HepG2 (cell line): ENCODE results near the gene GLT1D1. TPM values are rescaled to one million over a fixed set of nuclear protein-coding genes. Genes with fewer than 3 reads are reported as not detected.
A peak's percentile ranks its signal among the peaks of the same experiment; 100 is the strongest.

Source experiments
- FIP1L1 ChIP-seq: fragments of 200-400 bp; formaldehyde crosslinking; IDR thresholded peaks from 2 replicates; pipeline ENCODE4 v1.6.1; 2018; ENCODE audit warnings: low read depth, mild to moderate bottlenecking, low read length, moderate library complexity, borderline replicate concordance; ENCODE audit not compliant: insufficient read depth
- FOSL1 ChIP-seq: sonication (generic); formaldehyde crosslinking; IDR thresholded peaks from 2 replicates; pipeline ENCODE4 v1.9.0; 2021; ENCODE audit warnings: missing genetic modification reagents, borderline replicate concordance
- GZF1 ChIP-seq: sonication (generic); formaldehyde crosslinking; IDR thresholded peaks from 2 replicates; pipeline ENCODE4 v1.5.1; 2020; ENCODE audit warnings: mild to moderate bottlenecking, missing genetic modification reagents
- KDM3A ChIP-seq: IDR thresholded peaks from 2 replicates; pipeline ENCODE4 v1.6.1; 2018; ENCODE audit warnings: low read depth, missing compliant biosample characterization
- MBNL3 ChIP-seq: fragments of 250-450 bp; sonication (Bioruptor Pico); conservative IDR thresholded peaks from 2 replicates; pipeline ENCODE4 v1.8.0; 2022; ENCODE audit warnings: mild to moderate bottlenecking, inconsistent platforms
- NCOA5 ChIP-seq: sonication (generic); formaldehyde crosslinking; IDR thresholded peaks from 2 replicates; pipeline ENCODE4 v1.4.0; 2020; ENCODE audit warnings: missing genetic modification reagents
- NR2C2 ChIP-seq: sonication (generic); formaldehyde crosslinking; IDR thresholded peaks from 2 replicates; pipeline ENCODE4 v1.4.0; 2020; ENCODE audit warnings: missing genetic modification reagents, mild to moderate bottlenecking, moderate library complexity, borderline replicate concordance
- PRMT3 ChIP-seq: sonication (generic); formaldehyde crosslinking; IDR thresholded peaks from 2 replicates; pipeline ENCODE4 v1.8.1; 2022; ENCODE audit warnings: low read depth, mild to moderate bottlenecking, moderate library complexity, missing genetic modification reagents, borderline replicate concordance
- SMAD9 ChIP-seq: sonication (generic); formaldehyde crosslinking; IDR thresholded peaks from 2 replicates; pipeline ENCODE4 v1.5.1; 2020; ENCODE audit warnings: mild to moderate bottlenecking, missing genetic modification reagents
- ZFP41 ChIP-seq: sonication (generic); formaldehyde crosslinking; IDR thresholded peaks from 2 replicates; pipeline ENCODE4 v1.4.0; 2020; ENCODE audit warnings: mild to moderate bottlenecking, missing genetic modification reagents, borderline replicate concordance
- ZMYM2 ChIP-seq: sonication (generic); formaldehyde crosslinking; IDR thresholded peaks from 2 replicates; pipeline ENCODE4 v1.8.0; 2022; ENCODE audit warnings: mild to moderate bottlenecking, missing genetic modification reagents
- ZNF160 ChIP-seq: sonication (generic); formaldehyde crosslinking; IDR thresholded peaks from 2 replicates; pipeline ENCODE4 v1.8.0; 2022; ENCODE audit warnings: mild to moderate bottlenecking, inconsistent platforms, missing genetic modification reagents
- ZNF20 ChIP-seq: sonication (generic); formaldehyde crosslinking; IDR thresholded peaks from 2 replicates; pipeline ENCODE4 v1.4.0; 2020; ENCODE audit warnings: mild to moderate bottlenecking, moderate library complexity, missing genetic modification reagents
- ZNF274 ChIP-seq: sonication (generic); formaldehyde crosslinking; IDR thresholded peaks from 2 replicates; pipeline ENCODE4 v1.5.1; 2020; ENCODE audit warnings: mild to moderate bottlenecking, missing genetic modification reagents
- ZNF335 ChIP-seq: sonication (generic); formaldehyde crosslinking; IDR thresholded peaks from 2 replicates; pipeline ENCODE4 v1.4.0; 2020; ENCODE audit warnings: missing genetic modification reagents
- ZNF367 ChIP-seq: sonication (generic); formaldehyde crosslinking; IDR thresholded peaks from 2 replicates; pipeline ENCODE4 v1.4.0; 2020; ENCODE audit warnings: missing genetic modification reagents, borderline replicate concordance
- ZNF567 ChIP-seq: sonication (generic); formaldehyde crosslinking; IDR thresholded peaks from 2 replicates; pipeline ENCODE4 v1.8.1; 2023; ENCODE audit warnings: mild to moderate bottlenecking, missing genetic modification reagents, borderline replicate concordance
- ZNF703 ChIP-seq: sonication (generic); formaldehyde crosslinking; IDR thresholded peaks from 2 replicates; pipeline ENCODE4 v1.5.1; 2020; ENCODE audit warnings: missing genetic modification reagents, mild to moderate bottlenecking, moderate library complexity, borderline replicate concordance
- ZNF746 ChIP-seq: sonication (generic); formaldehyde crosslinking; IDR thresholded peaks from 2 replicates; pipeline ENCODE4 v1.8.0; 2022; ENCODE audit warnings: mild to moderate bottlenecking, missing genetic modification reagents
- polyA plus RNA-seq, 8 experiments: library from polyadenylated mRNA; depleted of rRNA in 3 of 8; stranded (reverse) in 7 of 8; unstranded in 1 of 8; fragments of >200 nt; fragmentation: Illumina TruSeq in 4 of 8; extraction: Trizol in 4 of 8; gene quantifications; 2 replicates each; pipeline versions ENCODE4 v1.2.1 to v1.2.3, GENCODE V29; 2011 to 2016; ENCODE audit warnings: low read depth in 4 of 8, missing spikeins in 1 of 8, mixed read lengths in 1 of 8; ENCODE audit not compliant: insufficient read depth in 1 of 8
- total RNA-seq, 5 experiments: library from RNA; depleted of rRNA; stranded (reverse); fragments of >200 nt; fragmentation: Illumina TruSeq; extraction: Trizol; gene quantifications; 2 replicates each; pipeline ENCODE4 v1.2.3, GENCODE V29; 2016; ENCODE audit warnings: low read depth in 1 of 5
- TF ChIP-seq, protein P1 (sequence below): IDR thresholded peaks from 2 replicates; pipeline ENCODE4 v1.6.1; 2016; ENCODE audit warnings: missing compliant biosample characterization, missing genetic modification reagents, borderline replicate concordance
- TF ChIP-seq, protein P2 (sequence below): sonication (generic); formaldehyde crosslinking; IDR thresholded peaks from 2 replicates; pipeline ENCODE4 v1.4.0; 2020; ENCODE audit warnings: missing genetic modification reagents
- TF ChIP-seq, protein P3 (sequence below): sonication (generic); formaldehyde crosslinking; IDR thresholded peaks from 2 replicates; pipeline ENCODE4 v1.4.0; 2020; ENCODE audit warnings: missing genetic modification reagents
- TF ChIP-seq, protein P4 (sequence below): sonication (generic); formaldehyde crosslinking; IDR thresholded peaks from 2 replicates; pipeline ENCODE4 v1.8.0; 2022; ENCODE audit warnings: missing genetic modification reagents, low read depth, mild to moderate bottlenecking, borderline replicate concordance
- TF ChIP-seq, protein P5 (sequence below): sonication (generic); formaldehyde crosslinking; IDR thresholded peaks from 2 replicates; pipeline ENCODE4 v1.4.0; 2020; ENCODE audit warnings: mild to moderate bottlenecking, missing genetic modification reagents
- TF ChIP-seq, protein P6 (sequence below): sonication (generic); formaldehyde crosslinking; conservative IDR thresholded peaks from 2 replicates; pipeline ENCODE4 v1.8.1; 2023; ENCODE audit warnings: missing genetic modification reagents

GLT1D1 gene
- total and polyA plus RNA-seq, 2 of the 13 experiments (the other 11 are each of a cell fraction or from before 2014, with no cell fraction given): 0.09 to 0.17 TPM

DNA sequence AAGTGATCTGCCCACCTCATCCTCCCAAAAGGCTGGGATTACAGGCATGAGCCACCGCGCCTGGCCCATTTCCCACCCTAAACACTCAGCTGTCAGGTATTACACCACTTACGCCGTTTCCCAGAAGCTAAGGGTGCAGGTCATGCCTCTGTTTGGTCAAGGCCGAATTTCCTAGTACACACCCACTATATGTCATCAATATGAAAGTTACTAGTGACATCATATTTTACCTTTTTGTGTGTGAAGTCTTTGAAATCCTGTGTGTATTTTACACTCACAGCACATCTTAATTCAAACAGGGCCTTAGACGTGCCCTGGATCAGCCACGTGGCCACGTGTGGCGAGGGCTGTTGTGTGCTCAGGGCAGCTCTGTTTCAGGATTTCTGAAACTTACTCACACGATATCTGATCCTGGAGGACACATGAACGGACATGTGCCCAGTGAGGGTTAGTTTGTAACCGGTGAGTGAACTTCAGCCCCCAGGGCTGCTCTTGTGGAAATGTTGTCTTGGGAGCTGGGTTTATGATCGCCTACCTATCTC lies 51.8 kb downstream of the GLT1D1 start (continued):
- TF ChIP-seq, protein P1, sequence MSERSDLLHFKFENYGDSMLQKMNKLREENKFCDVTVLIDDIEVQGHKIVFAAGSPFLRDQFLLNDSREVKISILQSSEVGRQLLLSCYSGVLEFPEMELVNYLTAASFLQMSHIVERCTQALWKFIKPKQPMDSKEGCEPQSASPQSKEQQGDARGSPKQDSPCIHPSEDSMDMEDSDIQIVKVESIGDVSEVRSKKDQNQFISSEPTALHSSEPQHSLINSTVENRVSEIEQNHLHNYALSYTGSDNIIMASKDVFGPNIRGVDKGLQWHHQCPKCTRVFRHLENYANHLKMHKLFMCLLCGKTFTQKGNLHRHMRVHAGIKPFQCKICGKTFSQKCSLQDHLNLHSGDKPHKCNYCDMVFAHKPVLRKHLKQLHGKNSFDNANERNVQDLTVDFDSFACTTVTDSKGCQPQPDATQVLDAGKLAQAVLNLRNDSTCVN (CRISPR knock-in tag): no peak; the same call in 1 of the 2 replicates
- TF ChIP-seq, protein P2, sequence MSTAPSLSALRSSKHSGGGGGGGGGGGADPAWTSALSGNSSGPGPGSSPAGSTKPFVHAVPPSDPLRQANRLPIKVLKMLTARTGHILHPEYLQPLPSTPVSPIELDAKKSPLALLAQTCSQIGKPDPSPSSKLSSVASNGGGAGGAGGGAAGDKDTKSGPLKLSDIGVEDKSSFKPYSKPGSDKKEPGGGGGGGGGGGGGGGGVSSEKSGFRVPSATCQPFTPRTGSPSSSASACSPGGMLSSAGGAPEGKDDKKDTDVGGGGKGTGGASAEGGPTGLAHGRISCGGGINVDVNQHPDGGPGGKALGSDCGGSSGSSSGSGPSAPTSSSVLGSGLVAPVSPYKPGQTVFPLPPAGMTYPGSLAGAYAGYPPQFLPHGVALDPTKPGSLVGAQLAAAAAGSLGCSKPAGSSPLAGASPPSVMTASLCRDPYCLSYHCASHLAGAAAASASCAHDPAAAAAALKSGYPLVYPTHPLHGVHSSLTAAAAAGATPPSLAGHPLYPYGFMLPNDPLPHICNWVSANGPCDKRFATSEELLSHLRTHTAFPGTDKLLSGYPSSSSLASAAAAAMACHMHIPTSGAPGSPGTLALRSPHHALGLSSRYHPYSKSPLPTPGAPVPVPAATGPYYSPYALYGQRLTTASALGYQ: no peak
- TF ChIP-seq KDM3A (0 out of 2 replicates have a peak, but pooled peaks have one; percentile 41), NR2C2 (CRISPR knock-in tag) (peak; percentile 76), ZNF274 (no peak), PRMT3 (CRISPR knock-in tag) (no peak), FIP1L1 (no peak), MBNL3 (CRISPR knock-in tag) (no peak), ZNF160 (CRISPR knock-in tag) (no peak), ZNF335 (CRISPR knock-in tag) (no peak), GZF1 (peak; percentile 60; the same call in 1 of the 2 replicates), FOSL1 (CRISPR knock-in tag) (no peak; the same call in 1 of the 2 replicates), ZNF703 (CRISPR knock-in tag) (no peak), ZNF746 (peak; percentile 85; the same call in 1 of the 2 replicates), NCOA5 (CRISPR knock-in tag) (no peak), ZNF567 (CRISPR knock-in tag) (0 out of 2 replicates have a peak, but pooled peaks have one; percentile 60), ZFP41 (no peak), SMAD9 (CRISPR knock-in tag) (no peak), ZNF20 (CRISPR knock-in tag) (no peak), ZNF367 (CRISPR knock-in tag) (no peak), ZMYM2 (CRISPR knock-in tag) (peak; percentile 92)
- TF ChIP-seq, protein P3, sequence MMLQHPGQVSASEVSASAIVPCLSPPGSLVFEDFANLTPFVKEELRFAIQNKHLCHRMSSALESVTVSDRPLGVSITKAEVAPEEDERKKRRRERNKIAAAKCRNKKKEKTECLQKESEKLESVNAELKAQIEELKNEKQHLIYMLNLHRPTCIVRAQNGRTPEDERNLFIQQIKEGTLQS (CRISPR knock-in tag): no peak
- TF ChIP-seq, protein P4, sequence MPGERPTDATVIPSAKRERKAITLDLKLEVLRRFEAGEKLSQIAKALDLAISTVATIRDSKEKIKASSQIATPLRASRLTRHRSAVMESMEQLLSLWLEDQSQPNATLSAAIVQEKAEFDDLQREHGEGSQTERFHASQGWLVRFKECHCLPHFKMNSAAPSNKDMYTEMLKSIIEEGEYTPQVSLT: no peak; the same call in 1 of the 2 replicates
- TF ChIP-seq, protein P5, sequence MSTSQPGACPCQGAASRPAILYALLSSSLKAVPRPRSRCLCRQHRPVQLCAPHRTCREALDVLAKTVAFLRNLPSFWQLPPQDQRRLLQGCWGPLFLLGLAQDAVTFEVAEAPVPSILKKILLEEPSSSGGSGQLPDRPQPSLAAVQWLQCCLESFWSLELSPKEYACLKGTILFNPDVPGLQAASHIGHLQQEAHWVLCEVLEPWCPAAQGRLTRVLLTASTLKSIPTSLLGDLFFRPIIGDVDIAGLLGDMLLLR (CRISPR knock-in tag): no peak
- TF ChIP-seq, protein P6, sequence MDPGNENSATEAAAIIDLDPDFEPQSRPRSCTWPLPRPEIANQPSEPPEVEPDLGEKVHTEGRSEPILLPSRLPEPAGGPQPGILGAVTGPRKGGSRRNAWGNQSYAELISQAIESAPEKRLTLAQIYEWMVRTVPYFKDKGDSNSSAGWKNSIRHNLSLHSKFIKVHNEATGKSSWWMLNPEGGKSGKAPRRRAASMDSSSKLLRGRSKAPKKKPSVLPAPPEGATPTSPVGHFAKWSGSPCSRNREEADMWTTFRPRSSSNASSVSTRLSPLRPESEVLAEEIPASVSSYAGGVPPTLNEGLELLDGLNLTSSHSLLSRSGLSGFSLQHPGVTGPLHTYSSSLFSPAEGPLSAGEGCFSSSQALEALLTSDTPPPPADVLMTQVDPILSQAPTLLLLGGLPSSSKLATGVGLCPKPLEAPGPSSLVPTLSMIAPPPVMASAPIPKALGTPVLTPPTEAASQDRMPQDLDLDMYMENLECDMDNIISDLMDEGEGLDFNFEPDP (CRISPR knock-in tag): no peak
